ENCODE data around the gene PGF. TPM values are rescaled to one million over a fixed set of nuclear protein-coding genes. Genes with fewer than 3 reads are reported as not detected.

The PGF gene
- total and polyA plus RNA-seq, 4 donors, result 3.0 to 10.0 (median 6.8) TPM

DNA sequence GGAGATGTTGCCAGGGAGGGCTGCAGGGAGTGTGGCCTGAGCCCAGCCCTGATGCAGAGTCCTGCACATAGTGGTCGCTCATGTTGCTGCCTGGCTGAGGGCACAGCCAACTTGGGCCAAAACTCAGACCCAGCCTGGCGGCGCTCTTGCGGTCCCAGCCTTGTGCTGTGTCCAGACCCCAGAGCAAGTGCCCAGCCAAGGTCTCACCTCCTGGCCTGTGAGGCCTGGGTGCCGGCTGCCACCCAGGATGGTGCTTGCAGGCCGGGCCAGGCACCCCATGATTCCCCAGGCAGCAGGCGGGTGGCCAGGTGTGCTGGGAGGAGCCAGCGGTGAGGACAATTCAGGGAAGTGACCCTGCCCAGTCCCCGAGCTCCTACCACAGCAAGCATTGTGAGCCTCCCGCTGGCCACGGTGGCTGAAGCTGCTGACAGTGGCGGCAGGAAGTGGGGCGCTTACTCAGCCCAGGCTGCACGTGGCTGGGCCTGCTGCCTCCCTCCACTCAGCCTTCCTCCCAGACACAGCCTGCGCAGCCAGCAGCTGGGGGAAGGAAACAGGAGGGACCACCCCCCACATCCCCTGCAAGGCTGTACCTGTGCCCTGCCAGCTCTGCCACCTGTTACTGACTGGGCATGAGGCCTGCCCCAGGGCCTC, 17.7 kb upstream of the PGF start:
- Histone ChIP-seq H3K4me1 (ENCODE audit: control insufficient read depth in 5 of 5, insufficient read depth in 5 of 5, low read length in 5 of 5) (peaks cover 7 to 72% (median 19%) of the 10 kb centered on the region in 5 donors), H3K9me3 (ENCODE audit: control insufficient read depth in 4 of 4, insufficient read depth in 3 of 4, low read length in 3 of 4) (no peaks in the 10 kb centered on the region), H3K9ac (ENCODE audit: insufficient read depth in 1 of 2, low read length in 2 of 2) (no peak overlapping the region), H3K4me3 (no peak overlapping the region), H3K36me3 (ENCODE audit: control insufficient read depth in 4 of 4, insufficient read depth in 4 of 4, low read length in 4 of 4) (no peaks in the 10 kb centered on the region), H3K27me3 (ENCODE audit: control insufficient read depth in 3 of 3, insufficient read depth in 3 of 3, low read length in 2 of 3) (no peaks in the 10 kb centered on the region), H3K27ac (ENCODE audit: low read depth in 1 of 2, low read length in 1 of 2) (peak overlapping the region; percentile 7 to 36)
- no peak for TF ChIP-seq CTCF (IDR thresholded peaks at IDR 0.05; ENCODE audit: control extremely low read depth, extremely low read depth)
- ATAC-seq (ENCODE audit: insufficient read depth, low FRiP score) (peak; percentile 70), DNase-seq (peak; percentile 53 to 70 (median 62))
- WGBS, 2 donors, result 62 to 68% methylated on average over 12 to 15 of the region's 15 CpGs

DNA sequence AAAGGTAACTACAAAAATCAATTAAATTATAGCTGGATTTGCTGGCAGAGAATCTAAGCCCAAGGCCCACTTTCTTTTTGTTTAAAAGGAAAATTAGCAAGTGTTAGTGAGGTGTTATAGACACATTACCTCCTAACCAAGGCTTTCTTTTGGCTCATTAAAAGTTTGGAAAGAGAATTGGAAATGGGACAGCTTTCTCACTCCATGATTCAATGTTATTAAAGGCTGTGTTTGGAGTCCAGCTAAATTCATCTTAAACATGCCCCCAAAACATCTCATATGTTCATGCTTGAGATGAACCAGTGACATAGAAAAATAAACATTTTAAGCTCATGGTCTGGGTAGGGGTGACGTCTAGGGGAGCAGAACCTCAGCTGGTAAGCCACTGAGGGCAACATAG, 13.4 kb upstream of the PGF start:
- Histone ChIP-seq H3K9me3 (ENCODE audit: control insufficient read depth in 4 of 4, insufficient read depth in 3 of 4, low read length in 3 of 4) (no peaks in the 10 kb centered on the region), H3K27me3 (ENCODE audit: control insufficient read depth in 3 of 3, insufficient read depth in 3 of 3, low read length in 2 of 3) (no peaks in the 10 kb centered on the region), H3K36me3 (ENCODE audit: control insufficient read depth in 4 of 4, insufficient read depth in 4 of 4, low read length in 4 of 4) (no peaks in the 10 kb centered on the region), H3K9ac (ENCODE audit: insufficient read depth in 1 of 2, low read length in 2 of 2) (no peak overlapping the region), H3K4me1 (ENCODE audit: control insufficient read depth in 5 of 5, insufficient read depth in 5 of 5, low read length in 5 of 5) (peaks cover 5 to 37% (median 9%) of the 10 kb centered on the region in 5 donors), H3K27ac (ENCODE audit: low read depth in 1 of 2, low read length in 1 of 2) (no peak overlapping the region), H3K4me3 (no peak overlapping the region)
- WGBS, 2 donors, result 59 to 81% methylated on average over 1 of the region's 1 CpG
- no peak for ATAC-seq (ENCODE audit: insufficient read depth, low FRiP score)
- TF ChIP-seq CTCF (IDR thresholded peaks at IDR 0.05; ENCODE audit: control extremely low read depth, extremely low read depth), result no peak
- DNase-seq, result peak in 2 of 3 donors; percentile 85 to 87

- H3K4me1 ChIP-seq (ENCODE audit: control insufficient read depth in 5 of 5, insufficient read depth in 5 of 5, low read length in 5 of 5), result peaks cover 0 to 36% (median 5%) of the 10 kb centered on the region in 5 donors
- H3K4me3 ChIP-seq, result no peak overlapping the region
- peak overlapping the region in 1 of 2 donors; percentile 70 for H3K27ac ChIP-seq (ENCODE audit: low read depth in 1 of 2, low read length in 1 of 2)
- DNase-seq, result no peak
- TF ChIP-seq CTCF (IDR thresholded peaks at IDR 0.05; ENCODE audit: control extremely low read depth, extremely low read depth), result no peak
- no peaks in the 10 kb centered on the region for H3K27me3 ChIP-seq (ENCODE audit: control insufficient read depth in 3 of 3, insufficient read depth in 3 of 3, low read length in 2 of 3)
- H3K36me3 ChIP-seq (ENCODE audit: control insufficient read depth in 4 of 4, insufficient read depth in 4 of 4, low read length in 4 of 4), result no peaks in the 10 kb centered on the region
- no peak for ATAC-seq (ENCODE audit: insufficient read depth, low FRiP score)
- H3K9me3 ChIP-seq (ENCODE audit: control insufficient read depth in 4 of 4, insufficient read depth in 3 of 4, low read length in 3 of 4), result no peaks in the 10 kb centered on the region
- no peak overlapping the region for H3K9ac ChIP-seq (ENCODE audit: insufficient read depth in 1 of 2, low read length in 2 of 2)
- 82 to 91% methylated on average over 5 of the region's 5 CpGs for WGBS, 2 donors
Measured at GRCh38 chr14:74965486-74966153, 10.2 kb upstream of the PGF start.
